Panc1 (cell line): ENCODE results near the gene CDH23. TPM values are rescaled to one million over a fixed set of nuclear protein-coding genes. Genes with fewer than 3 reads are reported as not detected.

Source experiments
- ATAC-seq: fragments of 200-7000 bp; cut with Tn5 transposase; 2 replicates; pipeline ENCODE4 v1.9.1; 2020; ENCODE audit warnings: mild to moderate bottlenecking, moderate library complexity
- BruUV-seq: library from RNA; stranded (reverse); fragments of 400-500 nt; replicated peaks from 2 replicates; lab custom pipeline; 2021; lab: Mats Ljungman, UMichigan
- CTCF ChIA-PET: fragments of 300-600 bp; sonication (Branson Sonifier 250); formaldehyde crosslinking; loops from one replicate; lab custom pipeline; 2022; ENCODE audit warnings: antibody characterized with exemption; lab: Charles Lee
- POLR2A ChIA-PET: fragments of 300-600 bp; sonication (Branson Sonifier 250); formaldehyde crosslinking; loops from one replicate; lab custom pipeline; 2022; ENCODE audit warnings: antibody characterized with exemption; lab: Charles Lee
- DNase-seq: peaks from one replicate; pipeline ENCODE4 v3.0.0-alpha.2; 2010; ENCODE audit warnings: low read depth, low spot score
- H3K27ac ChIP-seq: 2 replicates; pipeline ENCODE4 v1.5.1; 2011; ENCODE audit warnings: mild to moderate bottlenecking, low read length, inconsistent platforms
- H3K27me3 ChIP-seq: fragments of 200-500 bp; sonication (Bioruptor generic); 2 replicates; pipeline ENCODE4 v1.6.0; 2014; ENCODE audit warnings: low read length, inconsistent platforms; ENCODE audit not compliant: control insufficient read depth, insufficient read depth
- H3K36me3 ChIP-seq: fragments of 200-500 bp; sonication (Bioruptor generic); 2 replicates; pipeline ENCODE4 v1.5.1; 2014; ENCODE audit warnings: inconsistent platforms, mild to moderate bottlenecking, low read length, moderate library complexity; ENCODE audit not compliant: control insufficient read depth, insufficient read depth
- H3K4me1 ChIP-seq: 2 replicates; pipeline ENCODE4 v1.5.1; 2011; ENCODE audit warnings: inconsistent platforms, mild to moderate bottlenecking, low read length, moderate library complexity; ENCODE audit not compliant: control insufficient read depth, insufficient read depth
- H3K4me3 ChIP-seq, 2 experiments: 2 replicates each; pipeline ENCODE4 v1.5.1; 2011 to 2012; ENCODE audit warnings: low read depth in 2 of 2, low read length in 2 of 2, mild to moderate bottlenecking in 2 of 2, inconsistent platforms in 1 of 2, moderate library complexity in 1 of 2
- H3K9me3 ChIP-seq: fragments of 200-500 bp; sonication (Bioruptor generic); 2 replicates; pipeline ENCODE4 v1.5.1; 2014; ENCODE audit warnings: low read depth, mild to moderate bottlenecking, inconsistent platforms, low read length, moderate library complexity; ENCODE audit not compliant: control insufficient read depth, insufficient read depth
- POLR2AphosphoS5 ChIP-seq: IDR thresholded peaks from 2 replicates; pipeline ENCODE4 v1.6.1; 2012; ENCODE audit warnings: mild to moderate bottlenecking, low read depth, low read length, moderate library complexity
- SIN3A ChIP-seq: IDR thresholded peaks from 2 replicates; pipeline ENCODE4 v1.6.1; 2012; ENCODE audit warnings: low read depth, mild to moderate bottlenecking, low read length, moderate library complexity, borderline replicate concordance; ENCODE audit not compliant: insufficient read depth
- TCF7L2 ChIP-seq: IDR thresholded peaks from 2 replicates; pipeline ENCODE4 v1.6.1; 2011; ENCODE audit warnings: mild to moderate bottlenecking, low read depth, low read length, inconsistent platforms
- in situ Hi-C: cut with HindIII; loops from 2 replicates; pipeline ENCODE4 v1.10.0; 2016; ENCODE audit warnings: low sequenced_read_pairs, low pct_unique_long_range_greater_than_20kb
- intact Hi-C: fragments of 100-400 bp; cut with micrococcal nuclease; formaldehyde crosslinking; loops from one replicate; pipeline ENCODE4 v1.10.0; 2022; ENCODE audit not compliant: unreplicated experiment
- total RNA-seq: library from RNA; stranded (reverse); gene quantifications from one replicate; pipeline ENCODE4 v1.2.1, GENCODE V29; 2021; ENCODE audit not compliant: unreplicated experiment
- TF ChIP-seq, protein P1 (sequence below): fragments of 450-650 bp; IDR thresholded peaks from 2 replicates; pipeline ENCODE4 v1.5.1; 2017; ENCODE audit warnings: mild to moderate bottlenecking
- TF ChIP-seq, protein P2 (sequence below), 2 experiments: IDR thresholded peaks; 2 replicates each; pipeline ENCODE4 v1.6.1; 2011 to 2012; ENCODE audit warnings: low read depth in 2 of 2, control low read depth in 1 of 2, low read length in 1 of 2, mild to moderate bottlenecking in 1 of 2, moderate library complexity in 1 of 2; ENCODE audit not compliant: insufficient read depth in 1 of 2

Gene CDH23
- total RNA-seq, 1 experiment from 2014 or later, result 2.7 TPM

GRCh38 chr10:71784679-71785272, 388.1 kb downstream of the CDH23 start:
- intact Hi-C loops, result no loop called here

GRCh38 chr10:71788954-71789353, 392.2 kb downstream of the CDH23 start:
- CTCF ChIA-PET, result no interaction called here
- BruUV-seq, result no TSS peak
- intact Hi-C loops (no loop called here), in situ Hi-C loops (no loop called here)
- no peaks in the 10 kb centered on the region for H3K9me3 ChIP-seq
- no peak overlapping the region for H3K4me3 ChIP-seq
- no peak overlapping the region for H3K27ac ChIP-seq
- H3K4me1 ChIP-seq, result no peaks in the 10 kb centered on the region
- no peaks in the 10 kb centered on the region for H3K27me3 ChIP-seq
- POLR2A ChIA-PET, result no interaction called here
- DNase-seq, result no peak
- no peak for ATAC-seq
- TF ChIP-seq POLR2AphosphoS5 (no peak), TCF7L2 (no peak), SIN3A (no peak)
- TF ChIP-seq, protein P1, sequence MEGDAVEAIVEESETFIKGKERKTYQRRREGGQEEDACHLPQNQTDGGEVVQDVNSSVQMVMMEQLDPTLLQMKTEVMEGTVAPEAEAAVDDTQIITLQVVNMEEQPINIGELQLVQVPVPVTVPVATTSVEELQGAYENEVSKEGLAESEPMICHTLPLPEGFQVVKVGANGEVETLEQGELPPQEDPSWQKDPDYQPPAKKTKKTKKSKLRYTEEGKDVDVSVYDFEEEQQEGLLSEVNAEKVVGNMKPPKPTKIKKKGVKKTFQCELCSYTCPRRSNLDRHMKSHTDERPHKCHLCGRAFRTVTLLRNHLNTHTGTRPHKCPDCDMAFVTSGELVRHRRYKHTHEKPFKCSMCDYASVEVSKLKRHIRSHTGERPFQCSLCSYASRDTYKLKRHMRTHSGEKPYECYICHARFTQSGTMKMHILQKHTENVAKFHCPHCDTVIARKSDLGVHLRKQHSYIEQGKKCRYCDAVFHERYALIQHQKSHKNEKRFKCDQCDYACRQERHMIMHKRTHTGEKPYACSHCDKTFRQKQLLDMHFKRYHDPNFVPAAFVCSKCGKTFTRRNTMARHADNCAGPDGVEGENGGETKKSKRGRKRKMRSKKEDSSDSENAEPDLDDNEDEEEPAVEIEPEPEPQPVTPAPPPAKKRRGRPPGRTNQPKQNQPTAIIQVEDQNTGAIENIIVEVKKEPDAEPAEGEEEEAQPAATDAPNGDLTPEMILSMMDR, result no peak
- TF ChIP-seq, protein P2, sequence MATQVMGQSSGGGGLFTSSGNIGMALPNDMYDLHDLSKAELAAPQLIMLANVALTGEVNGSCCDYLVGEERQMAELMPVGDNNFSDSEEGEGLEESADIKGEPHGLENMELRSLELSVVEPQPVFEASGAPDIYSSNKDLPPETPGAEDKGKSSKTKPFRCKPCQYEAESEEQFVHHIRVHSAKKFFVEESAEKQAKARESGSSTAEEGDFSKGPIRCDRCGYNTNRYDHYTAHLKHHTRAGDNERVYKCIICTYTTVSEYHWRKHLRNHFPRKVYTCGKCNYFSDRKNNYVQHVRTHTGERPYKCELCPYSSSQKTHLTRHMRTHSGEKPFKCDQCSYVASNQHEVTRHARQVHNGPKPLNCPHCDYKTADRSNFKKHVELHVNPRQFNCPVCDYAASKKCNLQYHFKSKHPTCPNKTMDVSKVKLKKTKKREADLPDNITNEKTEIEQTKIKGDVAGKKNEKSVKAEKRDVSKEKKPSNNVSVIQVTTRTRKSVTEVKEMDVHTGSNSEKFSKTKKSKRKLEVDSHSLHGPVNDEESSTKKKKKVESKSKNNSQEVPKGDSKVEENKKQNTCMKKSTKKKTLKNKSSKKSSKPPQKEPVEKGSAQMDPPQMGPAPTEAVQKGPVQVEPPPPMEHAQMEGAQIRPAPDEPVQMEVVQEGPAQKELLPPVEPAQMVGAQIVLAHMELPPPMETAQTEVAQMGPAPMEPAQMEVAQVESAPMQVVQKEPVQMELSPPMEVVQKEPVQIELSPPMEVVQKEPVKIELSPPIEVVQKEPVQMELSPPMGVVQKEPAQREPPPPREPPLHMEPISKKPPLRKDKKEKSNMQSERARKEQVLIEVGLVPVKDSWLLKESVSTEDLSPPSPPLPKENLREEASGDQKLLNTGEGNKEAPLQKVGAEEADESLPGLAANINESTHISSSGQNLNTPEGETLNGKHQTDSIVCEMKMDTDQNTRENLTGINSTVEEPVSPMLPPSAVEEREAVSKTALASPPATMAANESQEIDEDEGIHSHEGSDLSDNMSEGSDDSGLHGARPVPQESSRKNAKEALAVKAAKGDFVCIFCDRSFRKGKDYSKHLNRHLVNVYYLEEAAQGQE (IDR thresholded peaks at IDR 0.05; ENCODE audit: insufficient read depth in 1 of 2, low read depth in 2 of 2, low read length in 1 of 2), result no peak
- H3K36me3 ChIP-seq, result no peaks in the 10 kb centered on the region

More at GRCh38 chr10:71784679-71785272, 388.1 kb downstream of the CDH23 start:
- CTCF ChIA-PET, result no interaction called here
- BruUV-seq, result no TSS peak
- H3K9me3 ChIP-seq, result no peaks in the 10 kb centered on the region
- H3K27me3 ChIP-seq, result no peaks in the 10 kb centered on the region
- no peak overlapping the region for H3K27ac ChIP-seq
- 0 out of 2 replicates have a peak, but pooled peaks cover 5% of the 10 kb centered on the region for H3K4me1 ChIP-seq
- in situ Hi-C loops, result no loop called here
- no peak overlapping the region for H3K4me3 ChIP-seq
- DNase-seq, result no peak
- POLR2A ChIA-PET, result no interaction called here
- no peak for TF ChIP-seq SIN3A
- TF ChIP-seq, protein P1, result no peak
- H3K36me3 ChIP-seq, result no peaks in the 10 kb centered on the region
- no peak for ATAC-seq
